GM12891 (cell line): ENCODE data around the gene ADGRB3.

Experiments used
- DNase-seq: peaks from one replicate; pipeline ENCODE4 v3.0.0; 2011; ENCODE audit warnings: low spot score; ENCODE audit not compliant: insufficient read length
- FAIRE-seq: peaks from 2 replicates; lab custom pipeline; 2011; peaks lifted over from hg19 to GRCh38; lab: Jason Lieb, UNC
- PAX5 ChIP-seq: IDR thresholded peaks from 2 replicates; pipeline ENCODE4 v1.6.1; 2011; ENCODE audit warnings: low read length, moderate library complexity, mild to moderate bottlenecking; ENCODE audit not compliant: insufficient read depth, severe bottlenecking
- POLR2A ChIP-seq: IDR thresholded peaks from 2 replicates; pipeline ENCODE4 v1.6.1; 2011; ENCODE audit warnings: low read depth, low read length, control low read depth
- POLR2AphosphoS5 ChIP-seq: IDR thresholded peaks from 2 replicates; pipeline ENCODE4 v1.6.1; 2011; ENCODE audit warnings: low read depth, low read length, control low read depth
- POU2F2 ChIP-seq: IDR thresholded peaks from 2 replicates; pipeline ENCODE4 v1.6.1; 2011; ENCODE audit warnings: low read depth, mild to moderate bottlenecking, control low read depth, low read length, moderate library complexity
- SPI1 ChIP-seq: IDR thresholded peaks from 2 replicates; pipeline ENCODE4 v1.6.1; 2011; ENCODE audit warnings: low read depth, low read length, control low read depth
- TAF1 ChIP-seq: IDR thresholded peaks from 2 replicates; pipeline ENCODE4 v1.6.1; 2011; ENCODE audit warnings: low read depth, low read length, control low read depth

The ADGRB3 gene

GRCh38 chr6:69294862-69295261 lies 659.8 kb downstream of the ADGRB3 start:
- FAIRE-seq (no peak), DNase-seq (no peak)
- TF ChIP-seq POU2F2 (no peak), TAF1 (no peak), POLR2AphosphoS5 (no peak), SPI1 (no peak), POLR2A (no peak), PAX5 (no peak)

DNA sequence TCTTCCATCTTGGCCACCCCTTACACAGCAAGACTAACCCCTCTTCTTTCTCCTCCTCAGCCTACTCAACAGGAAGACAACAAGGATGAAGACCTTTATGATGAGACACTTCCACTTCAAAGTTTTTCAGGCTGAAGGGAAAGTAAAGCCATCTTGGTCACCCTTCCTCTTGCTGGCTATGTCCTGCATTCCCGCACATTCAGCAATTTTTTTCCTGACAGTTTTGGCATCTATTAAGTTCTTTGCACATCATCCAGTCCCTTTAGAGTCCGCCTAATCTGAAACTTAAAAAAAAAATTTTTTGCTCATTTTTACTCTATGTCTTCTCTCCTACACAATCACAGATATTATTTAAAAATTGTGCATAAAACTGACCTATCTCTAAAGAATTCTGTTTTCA lies 668.3 kb downstream of the ADGRB3 start:
- no peak for DNase-seq
- TF ChIP-seq PAX5 = no peak
- no peak for TF ChIP-seq POLR2A
- no peak for TF ChIP-seq TAF1
- TF ChIP-seq SPI1 = no peak
- no peak for TF ChIP-seq POLR2AphosphoS5
- no peak for TF ChIP-seq POU2F2
- no peak for FAIRE-seq

- no peak for DNase-seq
- FAIRE-seq = no peak
- TF ChIP-seq POU2F2 (no peak), TAF1 (no peak), SPI1 (no peak), PAX5 (no peak), POLR2A (no peak), POLR2AphosphoS5 (no peak)
Measured at GRCh38 chr6:69305456-69305855, 670.4 kb downstream of the ADGRB3 start.

DNA sequence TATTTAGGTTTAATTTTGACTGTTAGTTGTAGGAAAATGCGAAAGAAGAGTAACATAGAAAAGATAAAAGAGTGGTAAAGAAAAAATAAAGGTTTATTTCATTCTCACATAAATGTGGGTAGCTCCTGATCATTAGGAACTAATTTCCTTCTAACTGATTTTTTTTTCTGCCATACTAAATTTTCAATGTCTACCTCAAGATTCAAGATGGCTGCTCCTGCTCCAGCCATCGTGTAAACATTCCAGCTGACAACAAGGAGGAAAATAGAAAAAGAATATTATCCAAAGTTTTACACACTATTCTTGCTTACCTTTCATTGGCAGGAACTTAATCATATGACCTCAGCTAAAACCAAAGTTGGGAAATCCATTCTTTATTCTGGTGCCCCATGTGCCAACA lies 673.5 kb downstream of the ADGRB3 start:
- FAIRE-seq (no peak), DNase-seq (no peak)
- no peak for TF ChIP-seq PAX5
- TF ChIP-seq POLR2A = no peak
- TF ChIP-seq POU2F2 = no peak
- TF ChIP-seq POLR2AphosphoS5 = no peak

- no peak for FAIRE-seq
- no peak for DNase-seq
- TF ChIP-seq TAF1 = no peak
- TF ChIP-seq SPI1 = no peak
- TF ChIP-seq POLR2A = no peak
- no peak for TF ChIP-seq PAX5
- TF ChIP-seq POU2F2 = no peak
- no peak for TF ChIP-seq POLR2AphosphoS5
Measured at GRCh38 chr6:69311888-69312287, 676.8 kb downstream of the ADGRB3 start.

GRCh38 chr6:69314001-69314400 lies 678.9 kb downstream of the ADGRB3 start:
- FAIRE-seq = no peak
- TF ChIP-seq SPI1 (no peak), POLR2AphosphoS5 (no peak), TAF1 (no peak), POU2F2 (no peak), POLR2A (no peak), PAX5 (no peak)

GRCh38 chr6:69314531-69314930 lies 679.4 kb downstream of the ADGRB3 start:
- FAIRE-seq (no peak), DNase-seq (no peak)
- TF ChIP-seq POLR2A (no peak), PAX5 (no peak), POU2F2 (no peak), POLR2AphosphoS5 (no peak), SPI1 (no peak), TAF1 (no peak)

More at GRCh38 chr6:69314001-69314400, 678.9 kb downstream of the ADGRB3 start:
- DNase-seq = no peak

DNA sequence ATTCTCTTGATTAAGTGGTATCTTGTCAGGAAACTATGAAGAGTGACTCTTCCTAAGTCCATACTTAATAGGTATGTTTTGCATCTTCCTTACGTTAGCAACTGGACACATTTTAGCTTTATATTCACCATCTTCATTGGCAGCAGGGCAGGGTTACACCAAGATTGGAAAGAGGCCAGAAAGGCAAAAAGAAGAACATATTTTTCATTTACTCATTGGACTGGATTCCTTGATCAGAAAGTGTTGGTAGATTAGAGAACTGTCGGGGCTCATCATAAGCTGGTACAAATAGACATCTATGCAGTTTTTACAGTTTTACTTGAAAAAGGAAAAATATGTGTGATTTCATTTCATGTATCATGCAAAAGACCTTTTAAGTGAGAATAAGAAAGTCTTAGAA lies 696.8 kb downstream of the ADGRB3 start:
- TF ChIP-seq SPI1 = no peak
- no peak for TF ChIP-seq POLR2A
- no peak for TF ChIP-seq POU2F2
- no peak for TF ChIP-seq PAX5
- TF ChIP-seq TAF1 = no peak
- no peak for TF ChIP-seq POLR2AphosphoS5
- FAIRE-seq = no peak
- no peak for DNase-seq

DNA sequence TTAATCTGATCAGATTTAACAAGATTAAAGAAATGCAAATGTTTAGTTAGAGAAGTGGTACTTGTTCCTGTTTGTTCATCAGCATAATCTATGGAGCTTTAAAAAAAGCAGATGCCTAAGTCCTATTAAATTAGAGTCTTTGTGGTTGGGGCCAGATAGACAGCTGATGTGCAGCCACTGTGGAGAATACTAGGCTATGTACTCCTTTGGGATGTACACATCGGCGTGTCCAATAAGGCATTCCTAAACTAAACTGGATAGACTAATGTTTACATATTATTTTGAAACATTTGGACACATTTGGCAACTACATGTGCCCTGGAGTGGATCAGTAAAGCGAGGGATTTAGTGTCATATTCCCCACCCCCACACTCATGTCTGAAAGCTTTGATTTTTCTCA lies 702.2 kb downstream of the ADGRB3 start:
- DNase-seq (no peak), FAIRE-seq (no peak)
- TF ChIP-seq POU2F2 = no peak
- no peak for TF ChIP-seq SPI1
- no peak for TF ChIP-seq POLR2AphosphoS5
- no peak for TF ChIP-seq POLR2A
- TF ChIP-seq TAF1 = no peak
- TF ChIP-seq PAX5 = no peak
